Kidney epithelial cell (primary cell): ENCODE results near the gene CLSTN1. TPM values are rescaled to one million over a fixed set of nuclear protein-coding genes. Genes with fewer than 3 reads are reported as not detected.
A peak's percentile ranks its signal among the peaks of the same experiment; 100 is the strongest.

Source experiments
- DNase-seq: peaks from one replicate; pipeline ENCODE4 v3.0.0-alpha.2; 2010; ENCODE audit warnings: low read depth
- H3K27me3 ChIP-seq: 2 replicates; pipeline ENCODE4 v1.6.0; 2011; ENCODE audit warnings: low read length; ENCODE audit not compliant: control insufficient read depth, insufficient read depth
- H3K36me3 ChIP-seq: 2 replicates; pipeline ENCODE4 v1.5.1; 2011; ENCODE audit warnings: low read length; ENCODE audit not compliant: control insufficient read depth, insufficient read depth
- H3K4me3 ChIP-seq: 2 replicates; pipeline ENCODE4 v1.5.1; 2011; ENCODE audit warnings: low read depth, mild to moderate bottlenecking, control low read depth, low read length
- CTCF ChIP-seq: IDR thresholded peaks from 2 replicates; pipeline ENCODE4 v1.5.1; 2011; ENCODE audit warnings: mild to moderate bottlenecking, moderate library complexity, low read length, control low read depth, inconsistent platforms; ENCODE audit not compliant: insufficient read depth, poor library complexity, severe bottlenecking
- total RNA-seq: library from RNA; depleted of rRNA; stranded (reverse); fragments of >200 nt; gene quantifications from 2 replicates; pipeline ENCODE4 v1.2.3, GENCODE V29; 2015

CLSTN1 gene
- total RNA-seq, 1 donor from 2014 or later: 115 TPM

- H3K27me3 ChIP-seq: no peaks in the 10 kb centered on the region
- no peak overlapping the region for H3K4me3 ChIP-seq
- no peak for DNase-seq
- H3K36me3 ChIP-seq: no peaks in the 10 kb centered on the region
- no peak for TF ChIP-seq CTCF
These were observed 48.8 kb downstream of the CLSTN1 start for GRCh38 chr1:9774712-9775679.

- Histone ChIP-seq H3K27me3 (no peaks in the 10 kb centered on the region), H3K36me3 (no peaks in the 10 kb centered on the region), H3K4me3 (no peak overlapping the region)
- TF ChIP-seq CTCF: no peak
- DNase-seq: no peak
These were observed 53.5 kb downstream of the CLSTN1 start for GRCh38 chr1:9770298-9770697.

GRCh38 chr1:9768983-9769382 is 54.8 kb downstream of the CLSTN1 start:
- no peak for DNase-seq
- no peaks in the 10 kb centered on the region for H3K27me3 ChIP-seq
- no peaks in the 10 kb centered on the region for H3K36me3 ChIP-seq
- no peak for TF ChIP-seq CTCF
- no peak overlapping the region for H3K4me3 ChIP-seq

- Histone ChIP-seq H3K27me3 (no peaks in the 10 kb centered on the region), H3K4me3 (no peak overlapping the region), H3K36me3 (no peaks in the 10 kb centered on the region)
- no peak for DNase-seq
- no peak for TF ChIP-seq CTCF
These were observed 55.6 kb downstream of the CLSTN1 start for GRCh38 chr1:9767964-9768668.

- DNase-seq: peak; percentile 100
- Histone ChIP-seq H3K4me3 (no peak overlapping the region), H3K27me3 (no peaks in the 10 kb centered on the region), H3K36me3 (peaks cover under 1% of the 10 kb centered on the region)
- TF ChIP-seq CTCF: no peak
These were observed 56.9 kb downstream of the CLSTN1 start for GRCh38 chr1:9766759-9767442.
